Heart right ventricle (tissue), 16 donors: Measurements from ENCODE around the gene VAT1L. TPM values are rescaled to one million over a fixed set of nuclear protein-coding genes. Genes with fewer than 3 reads are reported as not detected.

ENCODE experiments used
- ATAC-seq, 8 donors: fragments of 200-7000 bp; cut with Tn5 transposase; one replicate each; pipeline ENCODE4 v1.9.1; 2020; ENCODE audit warnings: mild to moderate bottlenecking in 8 of 8, moderate library complexity in 8 of 8, moderate number of reproducible peaks in 1 of 8
- DNase-seq, 2 donors: peaks; one replicate each; pipeline ENCODE4 v3.0.0-alpha.2; 2020
- H3K27ac ChIP-seq, 10 donors: fragments of 200-600 bp; sonication (generic) in 2 of 10; one replicate each; pipeline versions ENCODE4 v1.5.0 to v1.8.0; 2020 to 2022; ENCODE audit warnings: mild to moderate bottlenecking in 3 of 10
- H3K27me3 ChIP-seq, 7 donors: fragments of 200-600 bp; one replicate each; pipeline ENCODE4 v1.8.0; 2021 to 2022; ENCODE audit warnings: mild to moderate bottlenecking in 2 of 7
- H3K36me3 ChIP-seq, 9 donors: fragments of 200-600 bp; sonication (generic) in 1 of 9; one replicate each; pipeline versions ENCODE4 v1.5.0 to v1.8.0; 2020 to 2022; ENCODE audit warnings: mild to moderate bottlenecking in 2 of 9
- H3K4me1 ChIP-seq, 9 donors: fragments of 200-600 bp; sonication (generic) in 1 of 9; one replicate each; pipeline versions ENCODE4 v1.5.0 to v1.8.0; 2020 to 2022; ENCODE audit warnings: mild to moderate bottlenecking in 4 of 9
- H3K4me3 ChIP-seq, 10 donors: fragments of 200-600 bp; sonication (generic) in 2 of 10; one replicate each; pipeline versions ENCODE4 v1.5.0 to v1.8.0; 2020 to 2022; ENCODE audit warnings: mild to moderate bottlenecking in 7 of 10, moderate library complexity in 2 of 10
- H3K9me3 ChIP-seq, 11 donors: fragments of 200-600 bp in 10 of 11; sonication (generic) in 2 of 11; one replicate each; pipeline versions ENCODE4 v1.5.0 to v1.8.0; 2013 to 2022; ENCODE audit warnings: mild to moderate bottlenecking in 2 of 11, control low read depth in 1 of 11, moderate library complexity in 1 of 11
- CTCF ChIP-seq, 9 donors: fragments of 200-600 bp; sonication (generic) in 2 of 9; IDR thresholded peaks; one replicate each; pipeline versions ENCODE4 v1.5.0 to v1.8.0; 2021 to 2022; ENCODE audit warnings: antibody characterized with exemption in 9 of 9, mild to moderate bottlenecking in 5 of 9, moderate library complexity in 1 of 9
- WGBS, 2 donors: extraction: QIAGEN DNeasy Blood & Tissue Kit; methylation state at CpG; one replicate each; pipeline ENCODE4 v1.1.7; 2013; ENCODE audit warnings: inconsistent platforms in 1 of 2; 5-methylcytosine and 5-hydroxymethylcytosine counted together
- intact Hi-C, 10 donors: fragments of 100-400 bp; cut with DNase I; formaldehyde crosslinking; loops; one replicate each; pipeline versions ENCODE4 v1.11.1 to v1.14.2; 2022
- polyA plus RNA-seq, 2 donors: library from polyadenylated mRNA; stranded (reverse); fragments of 200-250 nt; gene quantifications; one replicate each; pipeline ENCODE4 v1.2.3, GENCODE V29; 2013
- total RNA-seq, 10 donors: library from RNA; stranded (reverse); fragmentation: NEBNext Ultra II Directional in 3 of 10; extraction: Animal tissue kit (Norgen Biotek cat#: 25700) in 3 of 10; gene quantifications; one replicate each; pipeline versions ENCODE4 v1.2.1 to v1.2.4, GENCODE V29; 2021 to 2023
- donor health status: Arrhythmogenic right ventricular cardiomyopathy.
- donor health status: ischemic (EF 13 %, LVEDD 7.1; RV severe dilation, severe dysfunction).
- donor health status: healthy with polysubstance abuse.
- donor health status: DM: no; HTN: yes; CAD: no.
- donor health status: DM: no; HTN: no; CAD: no.
- donor health status: ischemic (EF 25% LVEDD 6.9; RV normal size, moderate dysfunction).
- donor health status: ischemic (EF 25% LVEDD 5.7; RV mildly dilated, moderate dysfunction).
- donor health status: healthy.
- donor health status: DM: yes; HTN: yes; CAD: no.
- donor health status: Ischemic cardiomyopathy.
- donor health status: ischemic (EF 35%, LVEDD 5.7; RV mildly dilated, moderate dysfunction).
- donor health status: nonischemic (EF 11% LVEDD 7.7; RV severe dilation, severe dysfunction).
- donor health status: DM: yes; HTN: yes; CAD: no.
- donor health status: PGD.
- donor health status: ischemic (EF 29% LVEDD 5.4; RV normal size, mild dysfunction).
- donor health status: nonischemic (EF 23%, LVEDD 6.1; RV moderate dilation, normal function).

Gene VAT1L
- total and polyA plus RNA-seq, 12 donors = 0.19 to 61.0 (median 24.0) TPM

- Histone ChIP-seq H3K36me3 (no peaks in the 10 kb centered on the region), H3K27me3 (peaks cover 0 to 6% (median 0%) of the 10 kb centered on the region in 7 donors), H3K9me3 (peaks cover 0 to 28% (median 7%) of the 10 kb centered on the region in 11 donors), H3K4me1 (peaks cover 0 to 1% (median 0%) of the 10 kb centered on the region in 9 donors), H3K4me3 (no peak overlapping the region), H3K27ac (no peak overlapping the region)
- intact Hi-C loops = no loop called here
- DNase-seq = no peak
- TF ChIP-seq CTCF (IDR thresholded peaks at IDR 0.05) = no peak
- 60 to 69% methylated on average over 10 of the region's 10 CpGs for WGBS, 2 donors
- no peak for ATAC-seq
These were observed 210.1 kb downstream of the VAT1L start for GRCh38 chr16:77998350-77999023.

- no peak overlapping the region for H3K27ac ChIP-seq
- DNase-seq (no peak), ATAC-seq (no peak)
- TF ChIP-seq CTCF (IDR thresholded peaks at IDR 0.05) = no peak
- H3K27me3 ChIP-seq = peaks cover 0 to 16% (median 0%) of the 10 kb centered on the region in 7 donors
- intact Hi-C loops = loop anchor here in 4 of 10 donors (2.0 to 10.0 kb wide), 2 partner anchors 327 kb away; no protein-coding TSS in a partner anchor
- H3K4me1 ChIP-seq = no peaks in the 10 kb centered on the region
- H3K4me3 ChIP-seq = no peak overlapping the region
- no peaks in the 10 kb centered on the region for H3K36me3 ChIP-seq
- H3K9me3 ChIP-seq = peaks cover 0 to 15% (median 0%) of the 10 kb centered on the region in 11 donors
- WGBS, 2 donors = 76 to 82% methylated on average over 4 of the region's 4 CpGs
These were observed 213.2 kb downstream of the VAT1L start for GRCh38 chr16:78001451-78002025.

GRCh38 chr16:78002915-78003538 lies 214.7 kb downstream of the VAT1L start:
- 18% methylated on average over 11 of the region's 11 CpGs for WGBS, 2 donors
- peak; percentile 77 to 84 (median 83) for TF ChIP-seq CTCF (IDR thresholded peaks at IDR 0.05)

GRCh38 chr16:78004517-78004916 lies 216.2 kb downstream of the VAT1L start:
- no peaks in the 10 kb centered on the region for H3K4me1 ChIP-seq
- H3K27ac ChIP-seq = no peak overlapping the region
- no peak for TF ChIP-seq CTCF (IDR thresholded peaks at IDR 0.05)
- H3K36me3 ChIP-seq = no peaks in the 10 kb centered on the region
- no peak overlapping the region for H3K4me3 ChIP-seq
- DNase-seq (no peak), ATAC-seq (no peak)
- 75 to 78% methylated on average over 4 of the region's 4 CpGs for WGBS, 2 donors
- no peaks in the 10 kb centered on the region for H3K9me3 ChIP-seq
- intact Hi-C loops = loop anchor here in 3 of 10 donors (10.0 kb wide), 1 partner anchor 330 kb away; no protein-coding TSS in a partner anchor
- peaks cover 0 to 16% (median 0%) of the 10 kb centered on the region in 7 donors for H3K27me3 ChIP-seq

More at GRCh38 chr16:78002915-78003538, 214.7 kb downstream of the VAT1L start:
- DNase-seq (peak; percentile 78 to 82), ATAC-seq (peak; percentile 87 to 95 (median 92))
- intact Hi-C loops = loop anchor here in 5 of 10 donors (1.0 to 10.0 kb wide), 3 partner anchors 328 kb away; no protein-coding TSS in a partner anchor
- Histone ChIP-seq H3K27ac (no peak overlapping the region), H3K4me3 (no peak overlapping the region), H3K27me3 (peaks cover 0 to 16% (median 0%) of the 10 kb centered on the region in 7 donors), H3K9me3 (peaks cover 0 to under 1% (median 0%) of the 10 kb centered on the region in 11 donors), H3K36me3 (no peaks in the 10 kb centered on the region), H3K4me1 (no peaks in the 10 kb centered on the region)
